ENCODE results near the gene BCL2L1.

BCL2L1 gene

DNA sequence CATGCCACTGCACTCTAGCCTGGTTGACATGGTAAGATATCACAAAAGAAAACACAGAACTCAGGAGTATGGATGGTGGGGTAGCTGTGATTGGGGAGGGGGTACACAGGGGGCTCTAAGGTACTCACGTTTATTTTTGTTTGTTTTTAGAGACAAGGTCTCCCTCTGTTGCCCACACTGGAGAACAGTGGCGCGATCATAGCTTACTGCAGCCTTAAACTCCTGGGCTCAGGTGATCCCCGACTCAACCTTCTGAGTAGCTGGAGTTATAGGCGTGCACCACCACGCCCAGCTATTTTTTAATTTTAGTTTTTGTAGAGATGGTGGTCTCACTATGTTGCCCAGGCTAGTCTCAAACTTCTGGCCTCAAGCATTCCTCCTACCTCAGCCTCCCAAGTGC, 29.3 kb downstream of the BCL2L1 start:
- DNase-seq (ENCODE audit: low read depth, low spot score) = no peak

- DNase-seq (ENCODE audit: low read depth, low spot score) = no peak
These were observed 30.9 kb downstream of the BCL2L1 start for GRCh38 chr20:31691646-31692275.

DNA sequence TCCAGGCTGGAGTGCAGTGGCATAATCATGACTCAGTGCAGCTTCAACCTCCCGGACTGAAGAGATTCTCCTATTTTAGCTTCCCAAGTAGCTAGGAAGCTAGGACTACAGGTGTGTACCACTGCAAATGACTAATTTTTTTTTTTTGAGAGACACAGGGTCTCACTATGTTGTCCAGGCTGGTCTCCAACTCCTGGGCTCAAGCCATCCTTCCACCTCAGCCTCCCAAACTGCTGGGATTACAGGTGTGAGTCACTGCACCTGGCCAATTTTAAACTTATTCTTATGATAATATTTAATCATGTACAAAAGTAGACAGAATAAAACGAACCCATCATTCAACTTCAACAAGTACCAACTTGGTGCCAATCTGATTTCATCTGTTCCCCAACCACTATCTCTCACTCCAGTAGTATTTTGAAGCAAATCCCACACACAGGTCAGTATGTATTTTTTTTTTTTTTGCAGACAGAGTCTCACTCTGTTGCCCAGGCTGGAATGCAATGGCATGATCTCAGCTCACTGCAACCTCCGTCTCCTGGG, 32.5 kb downstream of the BCL2L1 start:
- DNase-seq (ENCODE audit: low read depth, low spot score) = no peak

DNA sequence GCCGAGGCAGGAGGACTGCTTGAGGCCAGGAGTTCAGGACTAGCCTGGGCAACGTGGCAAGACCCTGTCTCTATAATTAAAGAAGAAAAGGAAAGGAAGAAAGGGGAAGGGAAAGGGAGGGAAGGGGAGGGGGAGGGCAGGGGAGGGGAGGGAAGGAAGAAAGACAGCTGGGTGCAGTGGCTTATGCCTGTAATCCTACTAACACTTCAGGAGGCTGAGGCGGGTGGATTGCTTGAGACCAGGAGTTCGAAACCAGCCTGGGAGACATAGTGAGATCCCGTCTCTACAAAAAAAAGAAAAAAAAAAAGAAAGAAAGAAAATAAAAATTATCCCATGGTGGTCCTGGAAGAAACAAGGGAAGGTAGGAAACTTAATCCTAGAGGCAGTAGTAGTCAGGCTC, 33.5 kb downstream of the BCL2L1 start:
- DNase-seq (ENCODE audit: low read depth, low spot score) = no peak

DNA sequence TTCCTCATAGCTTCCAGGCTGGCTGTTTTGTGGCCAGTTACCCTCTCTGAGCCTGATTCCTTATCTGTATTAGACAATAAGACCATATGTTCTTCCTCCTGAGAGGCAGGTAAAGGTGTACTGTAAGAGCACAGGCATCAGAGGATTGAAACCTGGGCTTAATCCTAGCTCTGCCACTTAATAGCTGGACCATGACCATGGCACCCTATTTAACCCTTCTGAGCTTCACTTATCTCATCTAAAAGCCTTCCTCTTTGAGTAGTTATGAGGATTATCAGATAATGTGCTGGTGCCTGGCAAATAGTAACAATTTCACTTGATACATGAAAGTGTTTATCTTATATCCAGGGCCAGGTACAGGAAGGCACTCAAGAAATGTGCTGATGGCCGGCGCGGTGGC, 34.9 kb downstream of the BCL2L1 start:
- no peak for DNase-seq (ENCODE audit: low read depth, low spot score)

DNA sequence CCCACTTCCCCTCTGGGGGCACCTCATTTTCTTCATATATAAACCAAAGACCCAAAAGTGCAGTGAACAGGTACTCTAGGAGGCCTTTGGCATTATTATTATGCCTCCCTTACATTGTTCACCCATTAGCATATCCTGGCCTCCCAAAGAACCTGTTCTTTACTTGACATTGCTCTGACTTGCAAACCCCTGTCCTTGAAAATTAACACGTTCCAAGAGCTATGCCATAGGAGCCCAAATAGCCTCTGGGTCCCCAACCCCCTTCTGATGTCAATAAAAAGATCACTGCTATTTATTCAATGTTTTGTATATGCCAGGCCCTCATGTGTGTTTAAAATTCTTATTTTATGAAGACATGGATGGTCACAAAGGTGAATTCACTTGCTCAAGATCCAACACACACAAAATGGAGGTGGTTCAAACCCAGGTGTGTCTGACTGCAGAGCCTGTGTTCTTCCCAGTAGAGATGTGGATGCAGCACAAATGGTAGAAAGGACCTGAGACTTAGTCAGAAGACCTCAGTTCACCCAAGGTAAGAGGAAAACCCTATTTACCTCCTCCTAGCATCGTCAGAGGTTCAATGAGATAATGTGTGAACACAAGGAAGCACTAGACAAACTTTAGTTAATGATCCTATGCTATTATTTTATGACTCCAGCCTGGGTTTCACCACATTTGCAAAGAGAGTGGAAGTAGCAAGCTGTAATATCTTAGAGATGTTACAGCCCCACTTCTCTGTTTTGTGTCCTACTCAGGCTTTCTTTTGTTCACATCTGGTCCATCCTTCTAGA, 36.6 kb downstream of the BCL2L1 start:
- DNase-seq (ENCODE audit: low read depth, low spot score) = no peak

DNA sequence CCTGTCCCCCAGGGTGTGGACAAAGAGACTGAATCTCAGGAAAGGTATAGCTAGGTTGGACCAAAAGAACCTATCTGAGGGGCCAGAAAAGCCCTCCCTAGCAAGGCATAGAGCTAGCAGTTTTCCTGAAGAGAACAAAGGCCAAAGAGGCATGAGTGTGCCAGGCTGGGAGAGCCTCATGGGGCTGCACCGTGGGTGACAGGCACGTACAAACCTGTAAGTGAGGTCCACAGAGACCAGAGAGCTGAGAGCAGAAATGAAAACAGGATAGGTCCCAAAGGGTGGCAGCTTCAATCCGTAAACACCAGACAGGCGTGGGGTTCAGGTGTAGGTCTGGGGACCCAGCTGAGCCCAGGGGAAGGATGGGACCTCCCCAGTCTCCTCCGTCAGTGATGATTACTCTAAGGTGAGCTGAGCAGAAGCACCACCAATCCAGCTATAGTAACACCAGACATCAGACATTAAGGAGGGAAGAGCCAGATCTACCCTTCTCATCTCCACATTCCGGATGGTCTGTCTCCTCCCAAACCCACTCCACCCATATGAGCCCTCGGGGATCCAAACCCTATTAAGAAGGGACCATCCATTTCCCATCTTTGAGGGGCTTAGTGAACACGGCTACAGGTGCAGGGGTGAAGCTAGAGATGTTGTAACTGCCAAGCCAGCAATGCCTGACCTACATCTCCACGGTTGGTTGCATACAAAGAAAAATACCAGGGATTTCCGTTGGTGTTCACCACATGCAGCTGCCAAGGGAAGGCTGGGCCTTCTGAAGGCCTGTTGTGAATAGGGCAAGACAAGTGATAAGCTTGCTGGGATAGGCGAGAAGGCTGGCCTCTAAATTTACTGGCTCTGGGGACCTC, 38.3 kb downstream of the BCL2L1 start:
- DNase-seq (ENCODE audit: low read depth, low spot score) = no peak

DNA sequence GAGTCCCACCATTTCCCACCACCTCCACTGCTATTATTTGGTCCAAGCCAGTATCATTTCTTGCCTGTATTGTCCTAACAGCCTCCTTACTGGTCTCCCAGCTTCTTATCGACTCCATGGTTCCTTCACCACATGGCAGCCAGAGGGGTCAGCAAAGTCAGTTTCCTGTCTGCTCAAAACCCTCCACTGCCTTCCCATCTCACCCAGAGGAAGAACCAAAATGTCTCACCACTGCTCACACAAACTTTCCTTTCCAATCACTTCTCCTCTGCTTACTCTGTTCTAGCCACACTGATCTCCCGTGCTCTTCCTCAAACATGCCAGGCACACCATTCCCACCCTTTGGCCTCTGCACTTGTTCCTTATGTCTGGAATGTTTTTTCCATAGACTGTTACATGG, 39.7 kb downstream of the BCL2L1 start:
- DNase-seq (ENCODE audit: low read depth, low spot score) = no peak

- DNase-seq (ENCODE audit: low read depth, low spot score) = no peak
These were observed 40.3 kb downstream of the BCL2L1 start for GRCh38 chr20:31682352-31682751.

DNA sequence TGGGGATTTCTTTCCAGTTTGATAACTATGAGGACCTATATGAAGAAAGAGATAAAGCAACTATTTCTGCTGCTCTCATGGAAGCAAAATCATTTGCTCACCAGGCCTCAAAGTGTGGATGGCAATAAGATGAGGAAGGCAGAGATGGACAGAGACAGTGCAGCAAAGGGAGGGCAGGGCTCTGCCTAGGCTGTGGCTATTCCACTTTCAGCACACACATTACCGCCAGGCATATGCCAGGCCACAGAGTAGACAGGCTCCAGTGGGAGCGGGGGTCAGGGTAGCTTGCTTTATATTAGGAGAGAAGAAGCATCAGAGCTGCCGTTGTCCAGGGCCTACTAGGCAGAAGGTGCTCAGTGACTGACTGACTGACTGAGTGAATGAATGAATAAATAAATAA, 40.9 kb downstream of the BCL2L1 start:
- DNase-seq (ENCODE audit: low read depth, low spot score) = no peak

DNA sequence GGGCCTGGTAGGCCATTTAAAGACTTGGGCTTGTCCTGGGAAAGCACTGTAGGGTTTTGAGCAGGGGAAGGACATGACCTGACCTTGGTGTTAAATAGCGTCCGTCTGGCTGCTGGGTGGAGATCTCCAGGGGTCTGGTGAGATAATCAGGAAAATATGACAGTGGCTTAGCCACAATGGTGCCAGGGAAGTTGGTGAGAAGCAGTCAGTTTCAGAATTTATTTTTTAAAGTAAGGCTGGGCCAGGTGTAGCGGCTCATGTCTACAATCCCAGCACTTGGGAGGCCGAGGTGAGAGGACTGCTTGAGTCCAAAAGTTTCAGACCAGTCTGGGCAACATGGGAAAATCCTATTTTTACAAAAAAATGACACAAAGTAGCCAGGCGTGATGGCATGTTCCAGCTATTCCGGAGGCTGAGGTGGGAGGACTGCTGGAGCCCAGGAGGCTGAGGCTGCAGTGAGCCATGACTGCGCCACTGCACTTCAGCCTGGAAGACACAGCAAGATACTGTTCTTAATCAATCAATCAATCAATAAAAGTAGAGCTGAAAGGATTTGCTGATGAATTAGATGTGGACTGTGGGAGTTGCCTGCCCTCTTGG, 41.4 kb downstream of the BCL2L1 start:
- DNase-seq (ENCODE audit: low read depth, low spot score) = no peak

GRCh38 chr20:31680286-31681127, 42.2 kb downstream of the BCL2L1 start:
- no peak for DNase-seq (ENCODE audit: low read depth, low spot score)

- no peak for DNase-seq (ENCODE audit: low read depth, low spot score)
These were observed 43.0 kb downstream of the BCL2L1 start for GRCh38 chr20:31679357-31680285.

DNA sequence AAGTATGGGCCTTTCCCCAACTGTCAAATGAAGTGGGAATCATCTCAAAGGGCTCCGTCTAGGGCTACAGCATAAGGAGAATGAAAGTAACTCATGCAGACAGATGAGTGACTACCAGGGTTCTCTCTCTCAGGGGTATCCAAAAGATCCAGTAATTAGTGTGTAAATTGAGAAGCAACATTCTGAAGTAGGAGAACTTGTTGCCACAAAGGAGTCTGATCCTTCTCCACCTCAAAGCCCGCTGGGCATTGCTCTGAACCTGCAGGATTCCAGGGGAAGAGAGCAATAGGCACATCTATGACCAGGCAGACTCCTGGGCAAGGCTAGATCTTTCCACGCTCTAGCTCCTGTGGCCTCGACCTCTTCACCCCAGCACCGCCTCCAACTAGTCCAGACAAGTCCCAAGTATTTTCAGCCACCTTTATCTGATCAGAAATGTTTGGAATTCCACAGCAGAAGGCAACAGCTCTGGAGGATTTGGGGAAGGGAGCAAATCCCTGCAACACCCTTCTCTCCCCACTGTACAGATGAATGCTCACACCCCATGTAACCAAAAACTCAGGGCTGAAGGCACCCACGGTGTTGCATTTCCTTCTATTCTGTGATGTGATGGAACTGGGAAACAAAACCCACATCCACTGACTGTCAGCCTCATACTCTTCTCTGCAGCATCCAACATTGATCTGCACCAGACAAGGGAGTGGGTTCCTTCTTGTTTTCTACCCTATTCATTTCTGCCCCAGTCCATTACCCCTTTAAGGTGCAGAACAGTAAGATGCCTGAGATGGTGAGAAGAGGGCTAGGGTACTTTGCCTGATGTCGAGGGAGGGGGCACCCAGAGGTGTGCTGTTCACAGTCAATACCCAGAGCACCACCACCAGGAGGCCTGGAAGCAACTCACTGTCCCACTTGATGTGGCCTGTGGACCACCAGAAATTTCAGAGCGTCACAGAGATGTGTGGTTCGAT, 44.0 kb downstream of the BCL2L1 start:
- DNase-seq (ENCODE audit: low read depth, low spot score) = no peak

- no peak for DNase-seq (ENCODE audit: low read depth, low spot score)
These were observed 45.0 kb downstream of the BCL2L1 start for GRCh38 chr20:31677553-31678260.

DNA sequence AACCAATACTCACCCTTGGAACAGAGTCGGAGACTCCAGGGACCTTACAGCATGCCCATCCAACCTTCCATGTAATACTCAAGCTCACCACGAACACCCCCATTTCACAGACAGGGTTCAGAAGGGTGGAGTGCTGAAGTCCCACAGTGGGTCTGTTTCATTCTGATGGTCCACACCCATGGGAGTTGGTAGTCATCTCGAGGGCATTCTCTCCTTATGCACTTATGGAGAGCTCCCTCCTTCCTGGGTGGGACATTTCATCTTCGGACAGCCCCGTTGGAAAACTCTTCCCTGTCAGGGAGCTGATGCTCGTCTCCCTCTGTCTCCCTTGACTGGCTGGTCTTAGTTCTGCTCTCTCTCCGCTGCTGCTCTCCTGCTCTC, 46.1 kb downstream of the BCL2L1 start:
- DNase-seq (ENCODE audit: low read depth, low spot score) = no peak

DNA sequence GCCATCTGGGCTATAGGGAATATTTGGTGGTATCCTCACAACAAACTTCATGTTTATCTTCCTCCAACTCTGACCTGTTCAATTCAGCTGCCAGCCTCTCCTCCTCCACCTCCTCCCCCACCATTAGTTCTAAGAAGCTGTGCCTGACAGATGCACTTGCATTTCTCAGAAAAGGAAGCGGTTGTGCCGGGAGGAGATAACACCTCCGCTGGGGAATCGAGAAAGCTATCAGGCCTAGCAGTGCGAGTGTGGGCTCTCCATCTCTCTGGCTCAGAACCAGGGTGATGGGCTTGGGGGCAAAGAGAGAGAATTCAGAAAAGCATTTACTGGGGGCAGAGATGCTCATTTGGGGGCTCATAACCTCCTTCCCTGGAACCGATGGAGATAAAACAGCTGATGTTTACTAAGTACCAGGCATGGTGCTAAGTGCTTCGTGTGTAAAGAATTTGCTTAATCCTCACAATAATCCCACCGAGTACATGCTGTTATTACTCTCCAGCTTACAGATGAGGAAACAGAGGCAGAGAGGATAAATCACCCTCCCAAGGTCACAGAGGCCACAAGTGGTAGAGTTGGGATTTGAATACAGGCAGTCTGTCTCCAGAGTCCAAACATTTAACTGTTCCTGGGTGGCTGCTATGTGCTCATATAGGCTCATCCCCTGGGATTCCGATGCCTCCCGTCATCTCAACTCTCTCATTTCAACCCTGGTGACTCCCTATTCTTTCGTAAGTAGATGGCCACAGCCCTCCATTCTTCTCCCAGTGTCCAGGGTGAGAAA, 46.6 kb downstream of the BCL2L1 start:
- DNase-seq (ENCODE audit: low read depth, low spot score) = no peak
